MV-4-11 (cell line): Measurements from ENCODE around the gene PSG5.
"Not testable (repeated sequence)": the region's sequence is repeated elsewhere in the genome, so short reads cannot be mapped to it uniquely, and the experiment has no call there.

Experiments
- DNase-seq: peaks from one replicate; lab custom pipeline; 2025; lab: John Stamatoyannopoulos, UW

Gene PSG5

DNA sequence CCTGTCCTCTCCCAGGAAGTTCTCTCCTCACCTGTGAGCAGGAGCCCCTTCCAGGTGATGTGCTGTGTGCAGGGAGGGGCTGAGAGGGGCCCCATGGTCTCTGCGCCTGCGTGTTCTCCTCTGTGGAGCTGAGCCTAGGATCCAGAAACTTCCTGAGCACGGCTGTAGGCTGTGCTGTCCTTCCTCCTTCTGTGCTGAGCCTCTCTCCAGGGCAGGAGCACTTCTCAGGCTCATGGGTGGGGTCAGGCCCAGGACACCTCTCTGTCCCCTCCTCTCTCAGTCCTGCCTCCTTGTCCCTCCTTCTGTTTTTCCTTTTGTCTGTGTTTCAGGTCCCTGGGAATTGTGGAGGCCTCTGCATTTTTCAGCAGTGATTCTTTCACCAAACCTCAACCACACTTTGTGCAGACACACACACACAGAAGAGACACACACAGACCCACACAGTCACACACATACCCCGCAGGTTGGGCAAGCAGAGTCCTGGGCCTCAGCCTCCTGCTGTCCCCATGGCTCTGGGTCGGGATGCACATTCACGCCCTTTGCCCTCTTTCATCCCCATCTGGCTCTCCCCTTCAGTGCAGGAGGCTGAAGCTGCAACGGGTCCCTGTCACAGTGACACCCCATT lies at the start of gene PSG5:
TSS of gene PSG5 (minus strand) at position 226 of the 625 bp plus-strand sequence. CDS start at position 95, 131 bp downstream.
- DNase-seq = not testable (repeated sequence)

DNA sequence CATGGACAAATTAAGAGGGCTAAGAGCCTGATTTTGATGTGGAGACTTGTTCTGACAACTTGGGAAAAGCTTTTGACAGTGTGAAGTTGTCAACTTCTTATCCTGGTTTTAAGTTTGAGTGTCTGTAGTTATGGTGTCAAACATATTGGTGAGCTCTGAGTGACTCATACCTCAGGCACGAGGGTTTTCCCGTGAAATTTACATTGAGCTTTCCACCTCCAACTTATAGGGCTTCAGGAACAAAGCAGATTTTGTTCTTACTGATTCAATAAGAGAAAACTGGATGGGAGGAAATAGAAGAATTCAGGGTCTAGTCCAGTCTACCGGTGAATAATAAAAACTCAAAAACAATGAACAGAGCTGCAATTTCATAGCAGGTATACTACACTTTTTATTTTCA lies 49.4 kb upstream of the PSG5 start:
- DNase-seq = not testable (repeated sequence)

DNA sequence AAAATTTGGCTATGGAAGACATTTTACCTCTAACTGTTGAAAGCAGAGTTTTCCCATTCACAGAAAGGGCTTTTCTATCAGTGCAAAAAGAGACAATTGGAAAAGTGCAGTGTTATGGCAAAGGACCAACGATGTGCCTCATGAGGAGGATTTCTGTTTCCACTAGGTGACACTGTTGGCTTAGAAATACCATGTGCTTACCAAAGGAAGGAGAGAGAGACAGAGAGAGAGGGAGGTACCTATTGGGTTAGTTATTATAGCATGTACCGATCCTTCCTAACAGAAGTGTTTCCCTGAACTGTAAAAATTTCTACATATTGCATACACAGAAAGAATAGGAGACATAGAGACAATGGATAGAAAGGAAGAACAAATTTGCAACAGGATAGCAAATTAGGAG lies 43.0 kb upstream of the PSG5 start:
- DNase-seq = peak; percentile 38

DNA sequence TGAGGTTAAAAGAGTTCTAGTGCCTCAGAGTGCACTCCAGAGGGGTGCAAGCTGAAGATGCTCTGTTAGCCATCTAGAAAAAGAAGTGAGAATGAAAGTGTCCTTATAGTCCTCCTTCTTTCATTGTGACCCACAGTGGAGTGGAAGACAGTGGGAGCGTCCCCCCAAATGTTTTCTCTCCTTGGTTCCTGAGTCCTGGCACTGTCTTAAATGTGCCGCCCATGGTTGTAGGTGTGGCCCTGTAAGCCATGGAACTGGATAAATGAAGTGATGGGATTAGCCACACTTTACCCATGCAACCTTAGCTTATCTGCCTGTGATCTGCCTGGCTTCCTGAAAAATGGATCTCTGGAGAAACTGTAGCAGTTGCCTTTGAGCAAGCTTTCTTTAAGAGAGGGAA lies 42.4 kb upstream of the PSG5 start:
- DNase-seq = not testable (repeated sequence)

DNA sequence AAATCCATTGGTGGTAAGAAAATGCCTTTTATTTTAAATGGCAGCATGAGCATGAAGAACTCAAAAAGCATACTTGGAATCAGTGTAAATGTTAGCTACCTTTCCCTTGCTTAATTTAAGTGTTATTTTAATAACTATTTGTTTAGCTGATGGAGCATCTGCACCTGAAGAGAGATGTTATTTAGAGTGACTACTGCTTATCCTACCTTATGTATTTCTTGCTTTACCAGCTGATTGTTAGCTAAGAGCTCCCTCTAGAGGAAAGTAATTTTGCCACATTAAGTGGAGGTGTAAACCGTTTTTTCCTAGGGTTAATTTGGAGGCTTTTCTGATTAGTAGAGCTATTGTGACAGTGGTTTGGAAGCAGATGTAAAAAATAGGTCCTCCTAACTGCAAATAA lies 40.6 kb upstream of the PSG5 start:
- not testable (repeated sequence) for DNase-seq

DNA sequence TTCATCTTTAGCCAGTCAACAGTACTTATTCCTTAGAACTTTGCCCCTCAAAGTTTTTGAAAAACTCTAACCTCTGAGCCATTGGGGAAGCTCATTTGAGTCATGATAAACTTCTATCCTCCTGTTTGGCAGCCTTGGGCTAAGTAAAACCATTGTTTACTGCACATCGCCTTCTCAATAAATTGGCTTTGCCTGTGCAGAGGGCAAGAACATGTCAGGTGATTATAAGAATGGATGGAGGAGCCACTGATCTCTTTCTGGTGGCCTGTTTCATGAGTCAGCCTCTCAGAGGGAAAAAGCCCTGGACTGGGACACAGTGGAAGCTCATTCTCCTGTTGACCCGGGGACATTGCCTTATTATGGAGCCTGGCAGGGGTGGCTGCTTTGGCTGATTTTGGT lies 38.5 kb upstream of the PSG5 start:
- DNase-seq = no peak

DNA sequence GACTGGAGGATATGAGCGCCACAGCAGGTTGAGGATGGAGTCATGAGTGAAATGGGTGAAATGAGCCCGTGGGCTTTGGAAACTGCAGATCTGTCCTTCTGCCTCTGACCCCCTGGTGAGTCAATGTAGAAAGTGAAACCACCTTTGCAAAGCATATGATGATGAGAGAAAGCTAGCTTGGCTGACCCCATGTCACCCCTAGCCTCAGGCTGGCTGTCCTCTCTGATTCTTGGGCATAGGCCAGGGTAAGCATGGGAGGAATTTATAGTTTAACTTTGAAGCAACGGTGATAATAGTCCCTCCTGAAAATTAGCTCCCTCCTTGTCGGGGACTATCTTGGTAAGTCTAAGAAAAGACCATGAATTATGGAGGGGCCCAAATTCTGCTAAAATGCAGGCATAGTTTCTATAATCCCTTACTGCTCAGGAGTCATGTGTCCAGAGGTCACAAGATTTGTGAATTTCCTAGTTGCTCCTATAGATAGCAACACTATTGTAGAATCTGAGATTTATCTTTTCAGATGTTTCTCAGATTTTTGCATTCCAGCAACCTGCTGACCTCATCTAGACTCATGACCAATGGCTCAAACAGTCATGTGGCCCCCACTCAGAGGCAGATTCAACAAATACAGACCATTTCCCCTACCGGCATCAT lies 38.0 kb upstream of the PSG5 start:
- DNase-seq = not testable (repeated sequence)

DNA sequence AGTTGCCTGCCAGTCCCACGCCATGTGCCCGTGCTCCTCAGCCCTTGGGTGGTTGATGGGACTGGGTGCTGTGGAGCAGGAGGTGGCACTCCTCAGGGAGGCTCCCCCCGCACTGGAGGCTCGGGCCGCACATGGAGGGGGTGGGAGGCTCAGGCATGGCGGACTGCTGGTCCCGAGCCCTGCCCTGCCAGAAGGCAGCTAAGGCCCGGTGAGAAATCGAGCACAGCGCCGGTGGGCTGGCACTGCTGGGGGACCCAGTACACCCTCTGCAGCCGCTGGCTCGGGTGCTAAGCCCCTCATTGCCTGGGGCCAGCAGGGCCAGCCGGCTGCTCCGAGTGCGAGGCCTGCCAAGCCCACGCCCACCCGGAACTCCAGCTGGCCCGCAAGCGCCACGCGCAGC lies 35.6 kb upstream of the PSG5 start:
- DNase-seq = not testable (repeated sequence)

DNA sequence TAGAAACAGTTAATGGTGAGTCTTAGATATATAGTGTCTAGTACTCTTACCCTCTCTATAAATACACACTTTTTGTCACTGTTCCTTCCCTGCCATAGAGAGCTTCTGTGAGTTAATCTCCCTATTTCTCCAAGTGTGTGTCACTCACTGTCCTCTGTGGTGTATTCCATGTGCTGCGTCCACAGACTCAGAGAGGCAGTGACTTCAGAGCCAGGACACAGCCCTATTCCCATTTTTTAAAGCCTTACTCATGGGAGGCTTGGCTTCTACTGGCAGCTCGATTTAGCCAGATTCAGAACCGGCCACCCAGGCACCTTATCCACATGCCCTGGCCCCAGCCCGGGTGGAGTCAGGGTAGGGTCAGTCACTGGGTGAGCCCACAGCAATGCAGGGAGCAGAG lies 32.8 kb upstream of the PSG5 start:
- DNase-seq = not testable (repeated sequence)

DNA sequence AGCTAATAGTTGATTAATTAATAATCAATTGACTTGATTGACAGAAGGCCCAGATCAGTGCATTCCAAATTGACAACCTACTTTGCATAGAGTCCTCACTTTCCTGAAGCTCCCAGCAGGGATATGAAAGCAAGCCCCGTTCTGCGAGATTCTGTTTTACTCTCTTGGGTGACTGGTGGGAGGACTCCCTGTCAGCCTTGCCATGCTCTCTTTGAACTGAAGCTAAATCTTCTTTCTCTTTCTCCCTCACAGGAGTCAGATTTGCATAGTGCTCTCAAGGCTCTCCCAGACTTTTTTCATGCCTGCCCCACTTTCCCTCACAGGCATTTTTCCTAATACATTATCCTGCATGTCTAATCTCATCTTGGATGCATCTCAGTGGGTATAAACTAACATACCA lies 29.5 kb upstream of the PSG5 start:
- not testable (repeated sequence) for DNase-seq

DNA sequence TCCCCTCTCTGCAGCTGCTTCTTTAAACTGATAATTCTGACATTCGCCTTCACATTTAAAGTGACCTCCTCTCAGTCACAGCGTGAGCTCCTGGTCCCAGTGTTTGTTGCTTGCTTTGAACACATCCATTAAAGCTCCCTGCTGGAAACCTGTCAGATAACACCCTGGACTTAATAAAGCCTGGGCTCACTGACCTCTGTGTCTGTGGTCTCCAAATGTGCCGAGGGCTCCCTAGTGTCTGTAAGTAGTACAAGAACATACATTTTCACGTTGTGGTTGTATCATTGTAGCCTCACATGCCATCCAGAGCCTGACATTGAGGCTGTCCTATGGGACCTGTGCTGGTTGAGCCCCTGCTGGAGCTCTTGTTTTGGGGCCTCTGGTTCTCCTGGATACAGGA lies 21.7 kb upstream of the PSG5 start:
- no peak for DNase-seq

DNA sequence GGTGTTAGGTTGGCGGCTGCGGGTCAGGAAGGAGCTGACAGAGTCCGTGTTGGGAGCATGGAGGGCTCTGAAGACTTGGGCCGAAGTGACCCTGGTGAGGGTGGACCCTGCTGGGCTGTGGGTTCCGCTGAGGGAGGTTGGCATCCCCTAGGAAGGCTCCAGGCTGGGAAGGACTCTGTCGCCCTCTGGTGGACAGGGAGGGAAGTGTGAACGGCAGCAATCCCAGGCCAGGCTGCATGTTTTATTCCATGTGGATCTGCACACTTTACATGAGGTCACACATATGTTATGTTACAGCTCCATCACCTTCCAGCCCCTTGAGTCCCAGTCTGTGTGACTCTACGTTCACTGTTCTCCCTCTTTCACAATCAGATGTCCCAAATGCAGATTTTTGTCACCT lies 20.8 kb upstream of the PSG5 start:
- not testable (repeated sequence) for DNase-seq

DNA sequence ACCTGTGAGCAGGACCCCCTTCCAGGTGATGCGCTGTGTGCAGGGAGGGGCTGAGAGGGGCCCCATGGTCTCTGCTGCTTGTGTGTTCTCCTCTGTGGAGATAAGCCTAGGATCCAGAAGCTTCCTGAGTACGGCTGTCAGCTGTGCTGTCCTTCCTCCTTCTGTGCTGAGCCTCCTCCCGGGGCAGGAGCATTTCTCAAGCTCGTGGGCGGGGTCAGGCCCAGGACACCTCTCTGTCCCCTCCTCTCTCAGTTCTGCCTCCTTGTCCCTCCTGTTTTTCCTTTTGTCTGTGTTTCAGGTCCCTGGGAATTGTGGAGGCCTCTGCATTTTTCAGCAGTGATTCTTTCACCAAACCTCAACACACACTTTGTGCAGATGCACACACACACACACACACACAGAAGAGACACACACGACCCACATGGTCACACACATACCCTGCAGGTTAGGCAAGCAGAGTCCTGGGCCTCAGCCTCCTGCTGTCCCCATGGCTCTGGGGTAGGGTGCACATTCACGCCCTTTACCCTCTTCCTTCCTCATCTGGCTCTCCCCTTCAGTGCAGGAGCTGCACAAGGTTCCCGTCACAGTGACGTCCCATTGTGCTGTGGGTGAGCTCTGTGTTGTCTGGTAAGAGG lies 19.3 kb upstream of the PSG5 start, which contains the start of gene PSG4:
TSS of gene PSG4 (minus strand) at position 168 of the 635 bp plus-strand sequence. CDS start at position 66, 102 bp downstream.
- peak; percentile 53 for DNase-seq

DNA sequence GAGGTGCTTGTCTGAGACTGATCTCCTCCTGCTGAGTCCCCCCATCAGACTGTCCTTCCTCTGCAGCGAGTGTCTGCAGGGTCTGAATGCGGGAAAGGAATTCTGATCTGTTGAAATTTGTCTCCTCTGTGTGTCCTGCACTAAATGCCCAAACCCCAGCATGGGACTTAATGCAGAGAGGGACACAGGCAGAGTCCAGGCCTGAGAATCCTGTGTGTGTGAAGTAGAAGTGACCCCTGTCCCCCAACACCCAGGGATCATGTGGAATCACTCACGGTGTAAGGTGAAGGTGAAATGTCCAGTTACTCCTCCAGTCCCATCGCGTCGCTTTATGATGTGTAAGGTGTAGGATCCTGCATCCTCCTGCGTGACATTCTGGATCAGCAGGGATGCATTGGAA lies 17.3 kb upstream of the PSG5 start:
- DNase-seq = not testable (repeated sequence)

DNA sequence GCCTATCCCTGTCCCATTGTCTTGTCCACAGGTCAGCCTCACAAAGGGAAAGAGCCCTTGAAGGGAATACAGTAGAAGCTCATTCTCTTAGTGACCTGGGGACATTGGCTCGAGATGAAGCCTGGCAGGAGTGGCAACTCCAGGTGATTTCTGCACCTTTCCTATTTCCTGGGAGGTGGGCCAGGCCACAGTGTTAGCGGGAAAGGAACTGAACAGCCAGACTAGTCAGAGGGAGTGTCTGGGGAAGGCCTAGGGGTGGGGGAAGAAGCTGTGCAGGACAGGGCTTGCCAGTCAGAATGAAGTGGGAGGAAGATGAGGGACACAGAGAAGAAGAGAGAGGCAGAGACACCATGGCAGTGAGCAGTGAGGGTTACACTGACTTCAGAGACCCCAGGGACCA lies 15.6 kb upstream of the PSG5 start:
- DNase-seq = not testable (repeated sequence)

DNA sequence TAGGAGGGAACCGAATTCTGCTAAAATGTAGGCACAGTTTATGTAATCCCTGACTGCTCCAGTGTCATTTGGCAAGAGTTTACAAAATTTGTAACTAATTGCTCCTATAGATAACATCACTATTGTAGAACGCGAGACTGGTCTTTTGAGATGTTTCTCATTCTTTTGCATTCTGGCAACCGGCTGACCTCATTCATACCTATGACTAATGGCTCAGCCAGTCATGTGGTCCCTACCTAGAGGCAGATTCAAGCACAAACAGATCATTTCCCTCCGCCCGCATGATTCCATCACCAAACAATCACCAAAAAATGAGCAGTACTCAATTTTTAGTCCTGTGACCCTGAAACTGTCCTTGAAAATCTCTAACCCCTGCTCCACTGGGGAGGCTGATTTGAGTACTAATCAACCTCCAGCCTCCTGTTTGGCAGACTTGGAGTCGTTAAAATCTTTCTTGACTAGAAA lies 15.0 kb upstream of the PSG5 start:
- DNase-seq = not testable (repeated sequence)

DNA sequence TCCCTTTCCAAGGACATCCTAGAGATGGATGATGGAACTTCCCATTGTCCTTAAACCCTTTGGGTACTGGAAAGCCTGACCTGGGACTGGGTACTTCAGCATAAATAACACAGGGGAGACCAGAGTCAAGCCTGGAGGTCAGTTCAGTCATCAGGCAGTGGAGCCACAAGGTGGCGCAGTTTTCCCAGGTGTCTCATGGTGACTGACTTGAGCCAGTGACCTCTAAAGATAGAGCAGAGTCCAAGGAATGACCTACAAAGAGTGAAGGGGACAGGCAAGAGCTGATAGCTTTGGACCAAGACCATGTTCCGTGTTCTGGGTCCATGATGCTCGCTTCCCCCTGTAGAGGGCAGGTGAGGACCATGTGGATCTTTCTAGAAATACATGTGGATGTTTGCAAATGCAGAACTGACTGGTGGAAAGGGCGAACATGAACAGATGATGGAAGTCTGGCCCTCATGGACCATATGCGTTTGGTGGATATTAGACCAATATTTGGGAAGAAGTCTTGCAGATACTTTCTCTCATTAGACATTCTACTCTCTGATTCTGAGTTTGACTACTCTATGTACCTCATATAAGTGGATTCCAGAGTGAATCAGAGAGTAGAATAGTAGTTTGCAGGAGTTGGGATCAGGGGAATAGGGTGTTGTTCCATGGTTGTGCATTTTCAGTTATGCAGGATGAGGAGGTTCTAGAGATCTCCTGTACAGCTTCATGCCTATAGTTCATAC lies 12.5 kb upstream of the PSG5 start:
- DNase-seq = peak; percentile 5

DNA sequence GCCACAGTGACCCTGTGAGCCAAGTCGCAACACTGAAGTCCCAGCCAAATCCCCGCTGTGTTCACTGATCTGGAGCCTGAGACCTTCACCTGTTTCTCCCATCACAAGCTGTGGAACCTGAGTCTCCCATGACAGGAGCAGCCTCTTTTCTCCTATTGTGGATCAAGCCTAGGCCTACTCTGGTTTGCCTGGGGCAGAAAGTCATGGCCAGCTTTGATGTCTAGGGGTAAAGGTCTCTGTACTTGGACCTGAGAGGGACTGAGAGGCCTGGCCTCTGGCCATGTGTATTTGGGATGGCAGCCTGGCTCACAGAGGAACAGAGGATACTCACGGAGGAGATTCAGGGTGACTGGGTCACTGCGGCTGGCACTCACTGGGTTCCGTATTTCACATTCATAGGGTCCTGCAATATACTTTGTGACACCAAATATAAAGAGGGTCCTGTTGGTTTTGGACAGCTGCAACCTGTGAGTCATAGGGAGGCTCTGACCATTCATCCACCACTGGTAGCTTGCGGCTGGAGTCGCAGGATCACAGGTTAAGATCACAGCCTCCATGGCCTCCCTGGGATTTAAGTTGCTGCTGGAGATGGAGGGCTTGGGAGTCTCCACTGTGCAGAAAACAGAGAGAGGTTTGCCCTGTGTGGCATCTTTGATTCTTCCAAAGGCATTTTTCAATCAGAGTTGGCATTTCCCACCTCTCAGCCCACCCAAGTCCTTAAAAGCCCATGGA lies 11.5 kb upstream of the PSG5 start:
- not testable (repeated sequence) for DNase-seq

DNA sequence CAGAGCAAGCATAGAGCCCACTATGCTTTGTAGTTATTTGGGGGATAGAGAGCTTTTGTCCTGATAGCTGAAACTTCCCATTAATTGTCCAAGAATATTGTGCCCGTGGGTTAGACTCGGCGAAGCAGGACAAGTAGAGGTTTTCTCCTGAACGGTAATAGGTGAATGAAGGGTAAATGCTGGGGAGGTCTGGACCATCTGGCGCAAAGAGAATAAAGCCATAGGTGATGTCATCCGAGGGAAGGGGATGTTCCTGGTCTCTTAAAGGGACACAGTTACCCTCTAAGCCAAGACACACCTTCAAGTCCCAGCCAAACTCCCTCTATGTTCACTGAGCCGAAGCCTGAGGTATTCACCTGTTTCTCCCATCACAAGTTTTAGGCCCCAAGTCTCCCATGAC lies 8.1 kb upstream of the PSG5 start:
- not testable (repeated sequence) for DNase-seq

DNA sequence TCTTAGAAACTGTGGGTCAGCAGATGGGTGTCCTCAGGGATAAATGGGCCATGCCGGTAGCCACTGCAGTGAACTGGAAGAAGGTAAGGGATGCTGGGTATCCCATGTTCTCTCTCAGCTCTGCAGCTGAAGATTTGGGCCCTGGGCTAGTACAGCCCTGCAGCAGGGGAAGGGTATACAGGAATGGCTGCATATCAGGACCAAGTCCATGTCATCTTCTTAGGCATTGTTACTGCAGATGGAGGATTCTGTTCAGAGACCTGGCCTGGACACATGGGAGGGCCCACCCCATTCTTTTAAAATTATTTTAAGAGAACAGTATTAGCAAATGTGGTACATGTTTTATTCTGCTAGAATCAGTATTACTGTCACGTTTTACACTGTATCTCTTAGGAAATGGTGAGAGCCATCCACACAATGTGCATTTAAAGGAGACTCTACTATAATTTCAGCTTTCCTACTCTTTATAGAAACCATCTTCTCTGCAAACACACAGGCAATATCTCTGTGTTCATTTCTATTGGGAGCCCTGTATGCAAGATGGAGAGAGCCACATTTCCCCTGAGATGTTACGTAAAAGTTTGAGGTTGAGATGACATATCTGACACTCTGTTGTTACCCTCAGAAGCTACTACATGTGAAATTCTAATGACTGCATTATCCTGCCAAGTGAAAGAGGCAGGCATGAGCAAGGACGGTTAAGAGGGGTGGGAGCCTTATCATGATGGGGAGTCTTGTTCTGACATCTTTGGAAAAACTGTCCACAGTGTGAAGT lies 6.2 kb upstream of the PSG5 start:
- DNase-seq = not testable (repeated sequence)

DNA sequence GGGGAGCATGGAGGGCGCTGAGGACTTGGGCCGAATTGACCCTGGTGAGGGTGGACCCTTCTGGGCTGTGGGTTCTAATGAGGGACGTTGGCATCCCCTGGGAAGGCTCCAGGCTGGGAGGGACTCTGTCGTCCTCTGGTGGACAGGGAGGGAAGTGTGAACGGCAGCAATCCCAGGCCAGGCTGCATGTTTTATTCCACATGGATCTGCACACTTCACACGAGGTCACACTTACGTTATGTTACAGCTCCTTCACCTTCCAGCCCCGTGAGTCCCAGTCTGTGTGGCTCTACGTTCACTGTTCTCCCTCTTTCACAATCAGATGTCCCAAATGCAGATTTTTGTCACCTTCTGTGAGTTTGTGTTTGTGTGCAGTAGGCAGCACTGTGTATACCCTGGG lies 1.8 kb upstream of the PSG5 start:
- not testable (repeated sequence) for DNase-seq
